Activated effector memory CD4-positive, alpha-beta T cell treated with anti-CD3 and anti-CD28 coated beads, Interleukin-2, amount 50 U/mL, for 16 hours (primary cell): ENCODE results near the gene SH2D6.
"Not testable (repeated sequence)": the region's sequence is repeated elsewhere in the genome, so short reads cannot be mapped to it uniquely, and the experiment has no call there.

ENCODE experiments used
- DNase-seq: peaks from one replicate; pipeline ENCODE4 v3.0.0-alpha.2; 2020

Gene SH2D6

GRCh38 chr2:85418132-85419008 lies at the start of gene SH2D6:
Gene SH2D6 (plus strand): TSS chr2:85418714. CDS start chr2:85429466, 10,752 bp downstream.
- DNase-seq, result peak; percentile 95

GRCh38 chr2:85368921-85369320 lies 49.6 kb upstream of the SH2D6 start:
- DNase-seq, result no peak

DNA sequence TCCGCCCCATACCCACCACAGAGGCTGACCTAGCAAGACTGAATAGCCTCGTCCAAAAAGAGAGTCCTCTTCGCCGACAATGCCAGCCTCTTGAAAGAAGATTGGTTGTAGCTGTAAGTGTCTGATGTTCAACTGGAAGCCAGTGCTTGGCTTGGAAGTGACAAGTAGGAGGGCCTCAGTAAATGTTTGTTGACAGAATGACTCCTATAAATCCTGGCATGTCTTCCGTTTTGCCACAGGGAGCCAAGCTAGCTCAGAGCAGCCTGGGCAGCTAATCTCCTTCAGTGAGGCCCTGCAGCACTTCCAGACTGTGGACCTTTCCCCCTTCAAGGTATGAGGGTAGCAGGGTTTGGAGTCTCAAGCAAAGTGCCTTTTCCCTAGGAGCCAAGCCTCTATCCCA lies 49.0 kb upstream of the SH2D6 start:
- no peak for DNase-seq

DNA sequence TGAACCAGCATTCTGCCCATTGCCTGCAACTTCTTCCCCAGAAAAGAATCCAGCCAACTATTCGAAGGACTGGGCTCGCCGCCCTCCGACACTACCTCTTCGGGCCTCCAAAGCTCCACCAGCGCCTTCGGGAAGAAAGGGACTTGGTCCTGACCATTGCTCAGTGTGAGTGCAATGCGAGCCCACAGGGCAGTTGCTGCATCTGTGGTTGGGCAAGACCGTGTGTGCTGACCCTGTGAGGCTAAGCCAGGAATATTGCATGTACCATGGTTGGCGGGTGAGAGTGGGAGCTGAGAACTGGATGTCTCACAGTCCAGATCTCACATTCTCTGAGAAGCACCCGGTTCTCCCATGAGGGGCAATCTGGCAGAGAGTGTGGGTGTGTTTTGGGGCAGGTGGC lies 47.5 kb upstream of the SH2D6 start:
- DNase-seq, result no peak

DNA sequence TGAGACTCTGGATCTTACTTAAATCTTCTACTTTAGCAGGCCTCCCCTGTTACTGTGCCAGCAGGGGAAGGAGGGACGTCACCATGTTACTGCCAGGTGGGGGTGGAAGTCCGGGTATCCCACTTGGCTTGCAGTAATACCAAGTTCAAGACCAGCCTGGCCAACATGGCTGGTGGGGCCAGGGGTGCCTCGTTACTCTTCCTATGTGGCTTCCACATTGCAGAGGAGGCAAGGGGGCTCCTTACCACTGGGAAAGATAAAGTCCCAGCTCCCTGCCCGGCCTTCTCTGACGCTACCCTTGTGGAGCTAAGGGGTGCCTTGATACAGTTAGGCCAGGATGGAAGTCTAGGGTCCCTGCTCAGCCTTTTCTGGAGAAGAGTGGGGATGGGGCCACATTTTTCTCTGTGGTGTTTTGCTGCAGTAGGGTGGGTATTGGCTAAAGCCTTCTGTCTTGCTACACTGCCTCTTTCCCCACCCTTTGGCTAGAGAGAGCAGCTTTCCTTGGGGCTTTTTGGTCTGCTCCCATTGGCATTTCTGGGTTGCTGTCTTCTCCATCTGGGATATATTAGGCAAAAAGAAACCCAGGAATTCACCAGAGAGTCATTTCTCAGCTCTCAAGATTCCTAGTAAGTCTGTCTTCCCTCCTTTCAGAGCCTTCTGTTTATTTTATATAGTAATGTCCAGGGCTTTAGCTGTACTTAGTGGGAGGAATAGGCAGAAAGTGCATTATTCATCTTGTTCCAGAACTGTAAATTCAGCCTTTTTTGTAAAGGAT lies 42.0 kb upstream of the SH2D6 start:
- no peak for DNase-seq

DNA sequence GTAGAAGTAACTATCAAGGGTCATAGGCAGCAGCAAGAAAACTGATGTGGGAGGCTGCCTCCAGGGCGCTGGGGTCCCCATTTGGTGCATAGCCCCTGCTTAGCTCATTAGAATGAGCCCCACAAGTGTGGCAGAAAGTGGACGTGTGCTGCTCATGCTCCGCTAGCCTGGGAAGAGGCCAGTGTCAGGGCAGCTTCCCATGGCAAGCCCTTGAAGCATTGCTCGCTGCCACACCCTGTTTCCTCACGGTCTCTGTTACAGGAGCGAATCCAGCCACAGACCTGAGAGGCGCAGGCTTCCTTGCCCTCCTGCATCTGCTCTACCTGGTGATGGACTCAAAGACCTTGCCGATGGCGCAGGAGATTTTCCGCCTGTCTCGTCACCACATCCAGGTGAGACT lies 41.4 kb upstream of the SH2D6 start:
- DNase-seq, result no peak

- DNase-seq, result no peak
These were observed 40.3 kb upstream of the SH2D6 start for GRCh38 chr2:85378257-85378656.

DNA sequence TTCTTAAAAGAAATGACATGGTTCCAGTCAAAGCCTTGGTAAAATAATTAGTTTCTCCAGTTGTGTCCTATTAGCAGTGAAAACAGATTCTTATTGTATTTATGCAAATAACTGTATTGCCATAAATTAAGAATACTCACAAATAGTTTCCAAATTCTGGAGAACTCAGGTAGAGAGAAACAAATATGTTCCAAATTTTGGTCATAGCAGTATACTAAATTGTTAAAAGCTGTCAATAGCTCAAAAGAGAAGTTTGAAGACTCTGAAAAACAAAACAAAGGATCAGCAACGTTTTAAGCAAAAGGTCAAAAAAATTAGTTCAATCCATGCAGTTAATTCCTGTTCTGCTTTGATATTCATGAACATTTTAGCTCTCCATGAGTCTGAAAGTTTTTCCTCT lies 38.5 kb upstream of the SH2D6 start:
- no peak for DNase-seq

DNA sequence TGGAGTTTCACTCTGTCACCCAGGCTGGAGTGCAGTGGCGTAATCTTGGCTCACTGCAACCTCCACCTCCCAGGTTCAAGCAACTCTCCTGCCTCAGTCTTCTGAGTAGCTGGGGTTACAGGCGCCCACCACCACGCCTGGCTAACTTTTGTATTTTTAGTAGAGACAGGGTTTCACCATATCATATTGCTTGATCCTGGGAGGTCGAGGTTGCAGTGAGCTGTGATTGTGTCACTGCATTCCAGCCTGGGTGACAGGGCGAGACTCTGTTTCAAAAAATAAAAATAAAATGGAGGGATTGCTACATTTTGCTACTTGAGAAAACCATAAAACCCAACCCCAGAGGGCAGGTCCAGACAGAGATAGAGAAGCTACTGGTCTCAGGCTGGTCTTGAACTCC lies 35.4 kb upstream of the SH2D6 start:
- not testable (repeated sequence) for DNase-seq

GRCh38 chr2:85383850-85384249 lies 34.7 kb upstream of the SH2D6 start:
- no peak for DNase-seq

GRCh38 chr2:85385746-85386145 lies 32.8 kb upstream of the SH2D6 start:
- DNase-seq, result peak; percentile 21

DNA sequence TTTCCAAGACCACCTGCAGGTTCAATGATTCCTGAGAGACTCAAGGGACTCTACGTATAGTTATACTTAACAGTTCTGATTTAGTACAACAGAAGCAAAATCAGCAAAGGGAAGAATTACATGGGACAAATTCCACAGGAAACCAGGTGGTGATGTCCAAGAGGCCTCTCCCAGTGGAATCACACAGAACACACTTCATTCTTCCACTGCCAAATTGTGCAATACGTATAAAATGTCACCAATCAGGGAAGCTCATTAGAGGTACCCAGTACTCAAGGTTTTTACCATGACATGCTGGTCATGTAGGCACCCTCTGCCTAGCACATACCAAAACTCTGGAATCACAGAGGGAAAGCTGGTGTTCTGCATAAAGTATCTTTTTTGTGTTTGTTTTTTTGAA lies 30.8 kb upstream of the SH2D6 start:
- DNase-seq, result no peak

- DNase-seq, result peak; percentile 16
These were observed 29.5 kb upstream of the SH2D6 start for GRCh38 chr2:85388878-85389538.

GRCh38 chr2:85390941-85391669 lies 27.4 kb upstream of the SH2D6 start:
- peak; percentile 87 for DNase-seq

DNA sequence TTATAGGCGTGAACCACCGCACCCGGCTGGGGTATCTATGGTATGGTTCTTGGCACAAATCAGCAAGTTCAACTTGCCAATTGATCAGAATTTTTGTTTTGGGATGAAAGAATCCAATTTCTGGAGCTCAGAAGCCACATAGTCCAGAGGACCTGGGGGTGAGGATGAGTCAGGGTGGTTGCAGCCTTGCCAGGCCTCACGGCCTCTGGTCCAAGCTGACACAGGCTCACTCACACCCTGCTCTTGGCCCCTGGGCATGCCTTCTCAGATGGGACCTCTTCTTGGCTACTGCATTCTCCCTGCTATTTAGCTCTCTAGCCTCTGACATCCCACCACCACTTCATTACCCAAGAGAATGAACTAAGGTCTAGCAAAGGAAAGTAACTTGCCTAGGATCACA lies 24.7 kb upstream of the SH2D6 start:
- peak; percentile 53 for DNase-seq

DNA sequence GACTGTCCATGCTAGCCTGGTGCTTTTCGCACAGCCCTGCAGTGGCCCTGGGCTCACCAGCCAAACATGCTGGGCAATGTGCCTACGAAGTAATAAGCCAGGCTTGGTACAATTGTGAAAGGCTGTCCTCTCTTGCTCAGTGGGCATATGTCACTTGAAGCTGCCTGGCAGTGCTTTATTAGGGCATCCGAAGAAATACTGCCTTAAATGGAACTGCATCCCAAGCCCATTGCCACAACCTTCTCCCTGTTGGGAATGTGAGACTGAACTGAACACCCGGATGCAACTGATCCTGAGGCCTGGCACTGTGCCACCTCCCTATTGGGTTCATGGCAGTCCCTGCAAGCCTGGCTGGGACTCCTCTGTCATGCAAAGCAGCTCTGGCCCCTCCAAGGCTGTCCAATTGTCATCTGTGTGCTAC lies 24.2 kb upstream of the SH2D6 start:
- peak; percentile 47 for DNase-seq

- DNase-seq, result peak; percentile 10
These were observed 23.5 kb upstream of the SH2D6 start for GRCh38 chr2:85394976-85395375.

DNA sequence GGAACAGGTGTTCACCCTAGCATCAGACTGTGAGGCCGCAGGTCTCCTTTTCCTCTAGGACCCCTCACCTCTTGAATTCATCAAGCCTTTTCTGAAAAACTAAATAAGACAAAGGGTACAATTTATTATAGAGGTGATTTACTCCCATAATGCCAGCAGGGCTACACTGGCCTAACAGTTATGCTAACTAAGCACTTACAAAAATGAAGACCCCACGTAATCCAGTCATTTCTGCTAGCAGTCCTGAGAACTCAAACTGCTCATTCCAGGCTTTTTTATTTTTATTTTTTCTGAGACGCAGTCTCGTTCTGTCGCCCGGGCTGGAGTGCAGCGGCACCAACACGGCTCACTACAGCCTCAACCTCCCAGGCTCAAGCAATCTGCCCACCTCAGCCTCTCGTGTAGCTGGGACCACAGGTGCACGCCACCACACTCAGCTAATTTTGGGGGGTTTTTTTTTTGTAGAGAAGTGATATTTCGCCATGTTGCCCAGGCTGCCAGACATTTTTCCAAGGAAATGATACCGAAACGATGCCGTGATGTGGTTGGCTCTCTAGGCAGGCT lies 22.5 kb upstream of the SH2D6 start:
- DNase-seq, result no peak

- peak; percentile 8 for DNase-seq
These were observed 21.7 kb upstream of the SH2D6 start for GRCh38 chr2:85396531-85397470.

- peak; percentile 28 for DNase-seq
These were observed 20.6 kb upstream of the SH2D6 start for GRCh38 chr2:85397925-85398331.
